GM23338 (cell line): ENCODE measurements around the gene HMCN2. TPM values are rescaled to one million over a fixed set of nuclear protein-coding genes. Genes with fewer than 3 reads are reported as not detected.

Experiments used
- ATAC-seq: fragments of 200-7000 bp; cut with Tn5 transposase; 3 replicates; pipeline ENCODE4 v1.9.1; 2020
- DNase-seq: peaks from one replicate; pipeline ENCODE4 v3.0.0-alpha.2; 2015; ENCODE audit warnings: low spot score
- H2AFZ ChIP-seq: fragments of 200-600 bp; sonication (generic); 2 replicates; pipeline ENCODE4 v1.8.0; 2016; ENCODE audit warnings: antibody characterized with exemption, mild to moderate bottlenecking, moderate library complexity
- H3F3A ChIP-seq: fragments of 200-600 bp; sonication (generic); replicated peaks from 2 replicates; pipeline ENCODE4 v1.8.0; 2017; ENCODE audit warnings: antibody characterized with exemption, mixed run types, low read depth
- H3K27ac ChIP-seq: fragments of 200-600 bp; sonication (generic); 2 replicates; pipeline ENCODE4 v1.6.1; 2016; ENCODE audit warnings: low read depth
- H3K27me3 ChIP-seq: fragments of 200-600 bp; sonication (generic); 2 replicates; pipeline ENCODE4 v1.8.0; 2016; ENCODE audit warnings: mild to moderate bottlenecking, mixed run types, moderate library complexity; ENCODE audit not compliant: insufficient read depth
- H3K36me3 ChIP-seq: fragments of 200-600 bp; sonication (generic); 2 replicates; pipeline ENCODE4 v1.8.0; 2016; ENCODE audit warnings: mild to moderate bottlenecking; ENCODE audit not compliant: insufficient read depth
- H3K4me1 ChIP-seq: fragments of 200-600 bp; sonication (generic); 2 replicates; pipeline ENCODE4 v1.8.0; 2016; ENCODE audit warnings: mild to moderate bottlenecking, moderate library complexity; ENCODE audit not compliant: insufficient read depth
- H3K4me2 ChIP-seq: fragments of 200-600 bp; sonication (generic); 2 replicates; pipeline ENCODE4 v1.7.1; 2017; ENCODE audit warnings: mixed run types
- H3K4me3 ChIP-seq: fragments of 200-600 bp; sonication (generic); 2 replicates; pipeline ENCODE4 v1.6.1; 2016; ENCODE audit warnings: mixed run types
- H3K79me2 ChIP-seq: fragments of 200-600 bp; sonication (generic); replicated peaks from 2 replicates; pipeline ENCODE4 v1.8.0; 2017; ENCODE audit warnings: mild to moderate bottlenecking; ENCODE audit not compliant: insufficient read depth
- H3K9me2 ChIP-seq: fragments of 200-600 bp; sonication (generic); 2 replicates; pipeline ENCODE4 v1.8.0; 2017; ENCODE audit not compliant: insufficient read depth
- H4K20me1 ChIP-seq: fragments of 200-600 bp; sonication (generic); replicated peaks from 2 replicates; pipeline ENCODE4 v1.8.0; 2017; ENCODE audit warnings: mild to moderate bottlenecking; ENCODE audit not compliant: insufficient read depth
- H3K27ac Mint-ChIP-seq: 2 replicates; pipeline ENCODE4 v1.8.0; 2020; ENCODE audit warnings: inconsistent platforms, mild to moderate bottlenecking, moderate library complexity, mixed read lengths
- H3K27me3 Mint-ChIP-seq: 3 replicates; pipeline ENCODE4 v1.8.0; 2022; ENCODE audit warnings: low read depth, mild to moderate bottlenecking, moderate library complexity, mixed read lengths, inconsistent platforms; ENCODE audit not compliant: insufficient read depth, poor library complexity
- H3K36me3 Mint-ChIP-seq: 3 replicates; pipeline ENCODE4 v1.8.0; 2021; ENCODE audit warnings: low read depth, mild to moderate bottlenecking, inconsistent platforms, moderate library complexity, mixed read lengths
- H3K4me1 Mint-ChIP-seq: 3 replicates; pipeline ENCODE4 v1.8.0; 2020; ENCODE audit warnings: mild to moderate bottlenecking, inconsistent platforms, mixed read lengths
- H3K4me3 Mint-ChIP-seq: 3 replicates; pipeline ENCODE4 v1.8.0; 2021; ENCODE audit warnings: moderate library complexity, mild to moderate bottlenecking, inconsistent platforms, mixed read lengths
- H3K9me3 Mint-ChIP-seq: 3 replicates; pipeline ENCODE4 v1.8.0; 2020; ENCODE audit warnings: moderate library complexity, mild to moderate bottlenecking, inconsistent platforms, mixed read lengths
- CREB1 ChIP-seq: fragments of 250-450 bp; sonication (Bioruptor Pico); IDR thresholded peaks from 2 replicates; pipeline ENCODE4 v1.5.0; 2020; ENCODE audit warnings: low read depth, mild to moderate bottlenecking, moderate library complexity
- CTCF ChIP-seq, 2 experiments: fragments of 200-600 bp in 1 of 2; sonication (generic) in 1 of 2; conservative IDR thresholded peaks; 2 replicates each; pipeline versions ENCODE4 v1.5.1 to v1.6.1; 2016 to 2017; ENCODE audit warnings: antibody characterized with exemption in 2 of 2, low read depth in 2 of 2, mild to moderate bottlenecking in 2 of 2, moderate library complexity in 1 of 2
- ETS1 ChIP-seq: IDR thresholded peaks from 2 replicates; pipeline ENCODE4 v1.6.1; 2016; ENCODE audit warnings: antibody characterized with exemption
- EZH2 ChIP-seq: fragments of 200-600 bp; sonication (generic); IDR thresholded peaks from one replicate; pipeline ENCODE4 v1.8.0; 2017; ENCODE audit warnings: antibody characterized with exemption, mild to moderate bottlenecking, low read depth; ENCODE audit not compliant: unreplicated experiment
- JUNB ChIP-seq: IDR thresholded peaks from one replicate; pipeline ENCODE4 v1.6.1; 2016; ENCODE audit warnings: antibody characterized with exemption; ENCODE audit not compliant: unreplicated experiment
- NANOG ChIP-seq: IDR thresholded peaks from 2 replicates; pipeline ENCODE4 v1.6.1; 2016; ENCODE audit warnings: antibody characterized with exemption, borderline replicate concordance
- REST ChIP-seq: IDR thresholded peaks from one replicate; pipeline ENCODE4 v1.6.1; 2018; ENCODE audit warnings: antibody characterized with exemption; ENCODE audit not compliant: unreplicated experiment
- STAT1 ChIP-seq: IDR thresholded peaks from one replicate; pipeline ENCODE4 v1.6.1; 2016; ENCODE audit warnings: antibody characterized with exemption; ENCODE audit not compliant: unreplicated experiment
- ZNF114 ChIP-seq: fragments of 250-450 bp; sonication (Bioruptor Pico); IDR thresholded peaks from 2 replicates; pipeline ENCODE4 v1.5.0; 2020; ENCODE audit warnings: mild to moderate bottlenecking, moderate library complexity
- ZNF462 ChIP-seq: fragments of 250-450 bp; sonication (Bioruptor Pico); IDR thresholded peaks from 2 replicates; pipeline ENCODE4 v1.5.0; 2020; ENCODE audit warnings: mild to moderate bottlenecking, moderate library complexity
- polyA plus RNA-seq: library from polyadenylated mRNA; unstranded; fragments of >200 nt; fragmentation: Nextera tagmentation; extraction: Ambion mirVana; gene quantifications from 2 replicates; pipeline ENCODE4 v1.2.1, GENCODE V29; 2016
- total RNA-seq: library from RNA; depleted of rRNA; stranded (reverse); fragments of >200 nt; shearing (Covaris generic); gene quantifications from 2 replicates; pipeline ENCODE4 v1.2.3, GENCODE V29; 2014

Gene HMCN2
- total and polyA plus RNA-seq, 2 experiments from 2014 or later: 1.3 to 4.7 TPM

- TF ChIP-seq STAT1: no peak
- no peak for TF ChIP-seq CTCF (conservative IDR thresholded peaks at IDR 0.05; ENCODE audit: low read depth in 2 of 2)
- TF ChIP-seq JUNB: no peak
Measured at GRCh38 chr9:130391866-130392265, 126.3 kb downstream of the HMCN2 start (continued).

- no peaks in the 10 kb centered on the region for H3F3A ChIP-seq
- H3K9me2 ChIP-seq: no peaks in the 10 kb centered on the region
- H3K27me3 Mint-ChIP-seq: peaks cover 12% of the 10 kb centered on the region
- no peaks in the 10 kb centered on the region for H4K20me1 ChIP-seq
- H3K36me3 ChIP-seq: no peaks in the 10 kb centered on the region
- H2AFZ ChIP-seq: no peak overlapping the region
- peaks cover 12% of the 10 kb centered on the region; the same call in 2 of the 3 replicates for H3K36me3 Mint-ChIP-seq
- H3K27ac ChIP-seq: no peak overlapping the region
- no peaks in the 10 kb centered on the region for H3K4me1 ChIP-seq
- no peaks in the 10 kb centered on the region for H3K9me3 Mint-ChIP-seq
- no peaks in the 10 kb centered on the region for H3K27me3 ChIP-seq
- H3K4me2 ChIP-seq: no peak overlapping the region
- DNase-seq (no peak), ATAC-seq (no peak)
- H3K27ac Mint-ChIP-seq: no peak overlapping the region
- no peaks in the 10 kb centered on the region for H3K79me2 ChIP-seq
- H3K4me1 Mint-ChIP-seq: peaks cover 12% of the 10 kb centered on the region
- no peak overlapping the region for H3K4me3 ChIP-seq
- no peak overlapping the region for H3K4me3 Mint-ChIP-seq
- TF ChIP-seq ETS1: no peak
- TF ChIP-seq CREB1 (CRISPR knock-in tag): no peak
- no peak for TF ChIP-seq ZNF114 (CRISPR knock-in tag)
- no peak for TF ChIP-seq EZH2
- no peak for TF ChIP-seq REST
- no peak for TF ChIP-seq NANOG
- TF ChIP-seq ZNF462 (CRISPR knock-in tag): no peak
- TF ChIP-seq CTCF (conservative IDR thresholded peaks at IDR 0.05; ENCODE audit: low read depth in 2 of 2): no peak
- no peak for TF ChIP-seq JUNB
Measured at GRCh38 chr9:130393681-130394071, 128.1 kb downstream of the HMCN2 start.
